Endothelial cell of umbilical vein (primary cell): ENCODE data around the gene CARS1. TPM values are rescaled to one million over a fixed set of nuclear protein-coding genes. Genes with fewer than 3 reads are reported as not detected.

ENCODE experiments used
- BruUV-seq: library from RNA; stranded (reverse); fragments of 400-500 nt; replicated peaks from 2 replicates; lab custom pipeline; 2021; lab: Mats Ljungman, UMichigan
- CTCF ChIA-PET: fragments of 300-600, 350-600 bp; sonication (Branson Sonifier 250); formaldehyde crosslinking; loops from one replicate; lab custom pipeline; 2021; ENCODE audit warnings: antibody characterized with exemption, inconsistent platforms; lab: Charles Lee
- POLR2A ChIA-PET: fragments of 300-600, 350-600 bp; sonication (Branson Sonifier 250); formaldehyde crosslinking; loops from one replicate; lab custom pipeline; 2021; ENCODE audit warnings: antibody characterized with exemption, inconsistent platforms; lab: Charles Lee
- DNase-seq: peaks from one replicate; pipeline ENCODE4 v3.0.0-alpha.2; 2011; ENCODE audit warnings: low read depth, low spot score
- FAIRE-seq: peaks from 2 replicates; lab custom pipeline; 2011; peaks lifted over from hg19 to GRCh38; lab: Jason Lieb, UNC
- H2AFZ ChIP-seq: 2 replicates; pipeline ENCODE4 v1.6.0; 2012; ENCODE audit warnings: low read depth, low read length, control low read depth, inconsistent platforms
- H3K27ac ChIP-seq: 2 replicates; pipeline ENCODE4 v1.5.1; 2011; ENCODE audit warnings: low read depth, mild to moderate bottlenecking, control low read depth, low read length, moderate library complexity; ENCODE audit not compliant: insufficient read depth
- H3K27me3 ChIP-seq, 2 experiments: 2 replicates each; pipeline versions ENCODE4 v1.6.0 to v1.6.1; 2011; ENCODE audit warnings: low read length in 2 of 2, mixed read lengths in 1 of 2; ENCODE audit not compliant: control insufficient read depth in 2 of 2, insufficient read depth in 2 of 2
- H3K36me3 ChIP-seq, 2 experiments: 2 replicates in 1 of 2; 3 replicates in 1 of 2; pipeline ENCODE4 v1.5.1; 2011; ENCODE audit warnings: low read length in 2 of 2, mild to moderate bottlenecking in 1 of 2, moderate library complexity in 1 of 2; ENCODE audit not compliant: control insufficient read depth in 2 of 2, insufficient read depth in 2 of 2; ENCODE audit errors: extremely low read depth in 1 of 2
- H3K4me1 ChIP-seq: 3 replicates; pipeline ENCODE4 v1.5.1; 2011; ENCODE audit warnings: mild to moderate bottlenecking, low read length; ENCODE audit not compliant: control insufficient read depth, insufficient read depth; ENCODE audit errors: extremely low read depth
- H3K4me2 ChIP-seq: 2 replicates; pipeline ENCODE4 v1.6.1; 2011; ENCODE audit warnings: low read length, control low read depth, mixed read lengths; ENCODE audit not compliant: insufficient read depth
- H3K4me3 ChIP-seq, 3 experiments: fragments of 200-600 bp in 1 of 3; sonication (generic), shearing (Covaris generic) in 1 of 3; replicated peaks in 1 of 3; 2 replicates each; pipeline ENCODE4 v1.5.1; 2011 to 2016; ENCODE audit warnings: control low read depth in 3 of 3, low read length in 3 of 3, mild to moderate bottlenecking in 2 of 3, inconsistent platforms in 1 of 3, low read depth in 1 of 3, moderate library complexity in 1 of 3; ENCODE audit not compliant: insufficient read depth in 1 of 3
- H3K79me2 ChIP-seq: 2 replicates; pipeline ENCODE4 v1.6.0; 2012; ENCODE audit warnings: low read length, inconsistent platforms; ENCODE audit not compliant: control insufficient read depth, insufficient read depth
- H3K9ac ChIP-seq: replicated peaks from 2 replicates; pipeline ENCODE3; 2011; ENCODE audit warnings: low read length, control low read depth; ENCODE audit not compliant: insufficient read depth; ENCODE audit errors: extremely low read depth
- H3K9me1 ChIP-seq: replicated peaks from 3 replicates; pipeline ENCODE4 v1.6.0; 2011; ENCODE audit warnings: mild to moderate bottlenecking, low read length; ENCODE audit not compliant: control insufficient read depth, insufficient read depth; ENCODE audit errors: extremely low read depth
- H3K9me3 ChIP-seq: replicated peaks from 2 replicates; pipeline ENCODE4 v1.5.1; 2012; ENCODE audit warnings: low read length, inconsistent platforms; ENCODE audit not compliant: control insufficient read depth, insufficient read depth
- H4K20me1 ChIP-seq: replicated peaks from 2 replicates; pipeline ENCODE3; 2011; ENCODE audit warnings: mild to moderate bottlenecking, low read length; ENCODE audit not compliant: control insufficient read depth, insufficient read depth; ENCODE audit errors: extremely low read depth
- EZH2 ChIP-seq: IDR thresholded peaks from 2 replicates; pipeline ENCODE4 v1.6.1; 2012; ENCODE audit warnings: borderline replicate concordance, low read depth, mild to moderate bottlenecking, moderate library complexity, low read length, inconsistent platforms; ENCODE audit not compliant: severe bottlenecking
- GATA2 ChIP-seq: IDR thresholded peaks from 2 replicates; pipeline ENCODE4 v1.7.0; 2011; ENCODE audit warnings: low read depth, mild to moderate bottlenecking, moderate library complexity, mixed read lengths, low read length; ENCODE audit not compliant: insufficient read length, insufficient read depth
- MAX ChIP-seq: IDR thresholded peaks from 2 replicates; pipeline ENCODE4 v1.6.1; 2011; ENCODE audit not compliant: insufficient read depth, insufficient read length
- POLR2A ChIP-seq: IDR thresholded peaks from 2 replicates; pipeline ENCODE4 v1.6.1; 2012; ENCODE audit warnings: low read depth, mild to moderate bottlenecking, control low read depth, low read length
- POLR2AphosphoS5 ChIP-seq: IDR thresholded peaks from 2 replicates; pipeline ENCODE4 v1.6.1; 2012; ENCODE audit warnings: low read depth, mild to moderate bottlenecking, control low read depth, low read length, moderate library complexity; ENCODE audit not compliant: insufficient read depth
- dilution Hi-C: fragments of 300-500 bp; cut with MboI; formaldehyde crosslinking; loops from one replicate; pipeline ENCODE4 v1.15.0; 2019; ENCODE audit warnings: low sequenced_read_pairs; ENCODE audit not compliant: extremely low pct_ligation_motif_present
- intact Hi-C: fragments of 100-400 bp; cut with micrococcal nuclease; formaldehyde crosslinking; loops from one replicate; pipeline ENCODE4 v1.10.0; 2022
- polyA plus RNA-seq, 4 experiments: library from polyadenylated mRNA; depleted of rRNA in 3 of 4; stranded (reverse) in 3 of 4; unstranded in 1 of 4; fragments of >200 nt; gene quantifications; 2 replicates each; pipeline versions ENCODE4 v1.2.1 to v1.2.3, GENCODE V29; 2011 to 2012; ENCODE audit warnings: missing spikeins in 1 of 4
- total RNA-seq: library from RNA; stranded (reverse); gene quantifications from 2 replicates; pipeline ENCODE4 v1.2.3, GENCODE V29; 2021
- TF ChIP-seq, protein P1 (sequence below), 2 donors: IDR thresholded peaks; 1 replicate in 1 of 2; 2 replicates in 1 of 2; pipeline ENCODE4 v1.5.1; 2011; ENCODE audit warnings: low read length in 2 of 2, mild to moderate bottlenecking in 2 of 2, moderate library complexity in 2 of 2, control low read depth in 1 of 2, inconsistent platforms in 1 of 2, low read depth in 1 of 2; ENCODE audit not compliant: insufficient read depth in 1 of 2; ENCODE audit errors: extremely low read depth in 1 of 2

The CARS1 gene
- total and polyA plus RNA-seq, 2 donors (not counting 3 experiments of a cell fraction or from before 2014, with no cell fraction given), result 43.5 to 66.2 TPM

DNA sequence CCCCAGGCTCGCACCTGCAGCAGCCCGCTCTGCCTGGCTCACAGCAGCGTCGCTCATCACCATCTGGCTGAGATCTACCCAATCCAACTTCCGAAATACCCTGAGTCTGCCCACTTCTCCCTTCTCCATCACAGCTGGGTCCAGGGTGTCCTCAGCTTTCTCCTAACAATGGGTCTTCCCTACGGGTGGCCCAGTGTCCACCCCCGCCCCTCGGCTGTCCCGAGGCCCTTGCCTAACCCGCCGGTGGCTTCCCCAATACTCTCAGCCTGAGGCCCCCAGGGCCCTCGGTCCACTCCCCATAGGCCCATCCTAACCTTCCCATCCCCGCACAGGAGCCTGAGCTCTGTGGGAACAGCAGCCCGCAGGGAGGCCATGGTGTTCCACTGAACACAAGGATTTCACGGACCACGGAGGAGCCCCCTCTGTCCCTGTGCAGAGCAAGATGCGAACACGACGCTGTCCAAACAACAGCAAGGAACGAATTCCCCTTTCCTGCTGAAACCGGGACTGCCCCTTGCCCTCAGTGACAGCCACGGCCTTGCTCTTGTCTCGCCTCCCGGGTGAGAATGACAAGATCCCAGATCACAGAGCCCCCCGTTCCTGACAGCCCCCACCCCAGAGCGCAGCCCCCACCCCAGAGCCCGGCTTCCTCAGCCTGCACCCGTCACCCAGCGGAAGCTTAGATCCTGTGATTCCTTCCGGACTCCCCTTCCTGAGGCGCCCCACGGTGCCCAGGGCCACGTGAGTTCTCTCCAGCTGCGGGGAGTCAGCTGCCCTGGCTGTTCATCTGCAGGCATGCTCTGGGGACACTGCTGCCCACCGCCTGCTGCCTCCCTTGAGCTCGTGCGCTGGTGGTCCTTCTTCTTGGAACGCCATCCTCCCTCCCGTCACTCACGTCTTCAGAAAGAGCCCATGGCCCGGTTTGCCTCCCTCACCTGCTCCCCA, 48.8 kb upstream of the CARS1 start:
- Histone ChIP-seq H3K9me1 (no peaks in the 10 kb centered on the region), H3K36me3 (no peaks in the 10 kb centered on the region), H2AFZ (no peak overlapping the region), H3K4me1 (no peaks in the 10 kb centered on the region), H4K20me1 (no peaks in the 10 kb centered on the region), H3K27me3 (no peaks in the 10 kb centered on the region), H3K4me3 (no peak overlapping the region), H3K9me3 (no peaks in the 10 kb centered on the region), H3K79me2 (no peaks in the 10 kb centered on the region), H3K4me2 (no peak overlapping the region), H3K27ac (no peak overlapping the region), H3K9ac (no peak overlapping the region)
- intact Hi-C loops (no loop called here), dilution Hi-C loops (no loop called here)
- BruUV-seq, result no TSS peak
- no peak for DNase-seq
- no peak for FAIRE-seq
- CTCF ChIA-PET, result interaction anchor here (0.6 to 1.2 kb wide), 2 partner anchors 14 to 57 kb away, joined by 3 read pairs; no protein-coding TSS in a partner anchor
- no peak for TF ChIP-seq MAX
- no peak for TF ChIP-seq POLR2AphosphoS5
- no peak for TF ChIP-seq EZH2
- TF ChIP-seq GATA2, result no peak
- TF ChIP-seq POLR2A, result no peak
- TF ChIP-seq, protein P1, sequence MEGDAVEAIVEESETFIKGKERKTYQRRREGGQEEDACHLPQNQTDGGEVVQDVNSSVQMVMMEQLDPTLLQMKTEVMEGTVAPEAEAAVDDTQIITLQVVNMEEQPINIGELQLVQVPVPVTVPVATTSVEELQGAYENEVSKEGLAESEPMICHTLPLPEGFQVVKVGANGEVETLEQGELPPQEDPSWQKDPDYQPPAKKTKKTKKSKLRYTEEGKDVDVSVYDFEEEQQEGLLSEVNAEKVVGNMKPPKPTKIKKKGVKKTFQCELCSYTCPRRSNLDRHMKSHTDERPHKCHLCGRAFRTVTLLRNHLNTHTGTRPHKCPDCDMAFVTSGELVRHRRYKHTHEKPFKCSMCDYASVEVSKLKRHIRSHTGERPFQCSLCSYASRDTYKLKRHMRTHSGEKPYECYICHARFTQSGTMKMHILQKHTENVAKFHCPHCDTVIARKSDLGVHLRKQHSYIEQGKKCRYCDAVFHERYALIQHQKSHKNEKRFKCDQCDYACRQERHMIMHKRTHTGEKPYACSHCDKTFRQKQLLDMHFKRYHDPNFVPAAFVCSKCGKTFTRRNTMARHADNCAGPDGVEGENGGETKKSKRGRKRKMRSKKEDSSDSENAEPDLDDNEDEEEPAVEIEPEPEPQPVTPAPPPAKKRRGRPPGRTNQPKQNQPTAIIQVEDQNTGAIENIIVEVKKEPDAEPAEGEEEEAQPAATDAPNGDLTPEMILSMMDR (IDR thresholded peaks at IDR 0.05; ENCODE audit: extremely low read depth in 1 of 2, insufficient read depth in 1 of 2, low read depth in 1 of 2, low read length in 2 of 2), result no peak
- POLR2A ChIA-PET, result no interaction called here
